HG02938 (cell line): ENCODE data around the gene GIMAP1.

Experiments used
- ATAC-seq: cut with Tn5 transposase; IDR thresholded peaks from one replicate; pipeline ENCODE4 v1.9.1; 2021; ENCODE audit warnings: mild to moderate bottlenecking, moderate library complexity; ENCODE audit not compliant: unreplicated experiment

GIMAP1 gene

GRCh38 chr7:150745876-150746275, 29.5 kb downstream of the GIMAP1 start:
- ATAC-seq: no peak

- ATAC-seq: no peak
These were observed 30.5 kb downstream of the GIMAP1 start for GRCh38 chr7:150746921-150747320.

GRCh38 chr7:150748376-150748775, 32.0 kb downstream of the GIMAP1 start:
- no peak for ATAC-seq

- ATAC-seq: no peak
These were observed 35.3 kb downstream of the GIMAP1 start for GRCh38 chr7:150751702-150752101.

GRCh38 chr7:150753239-150753638, 36.8 kb downstream of the GIMAP1 start:
- no peak for ATAC-seq

- no peak for ATAC-seq
These were observed 37.6 kb downstream of the GIMAP1 start for GRCh38 chr7:150753826-150754603.

- no peak for ATAC-seq
These were observed 38.5 kb downstream of the GIMAP1 start for GRCh38 chr7:150754951-150755350.

- no peak for ATAC-seq
These were observed 39.2 kb downstream of the GIMAP1 start for GRCh38 chr7:150755473-150756099.

GRCh38 chr7:150756166-150756565, 39.8 kb downstream of the GIMAP1 start:
- no peak for ATAC-seq

- no peak for ATAC-seq
These were observed 40.4 kb downstream of the GIMAP1 start for GRCh38 chr7:150756858-150757257.

GRCh38 chr7:150759479-150759878, 43.1 kb downstream of the GIMAP1 start:
- no peak for ATAC-seq

GRCh38 chr7:150766334-150766709, 49.9 kb downstream of the GIMAP1 start:
- no peak for ATAC-seq

- ATAC-seq: no peak
These were observed 53.4 kb downstream of the GIMAP1 start for GRCh38 chr7:150769768-150770167.
